Esophagus muscularis mucosa (tissue), 3 donors: ENCODE data around the gene ZNF563.

Source experiments
- POLR2AphosphoS5 ChIP-seq, 2 donors: sonication (generic); formaldehyde crosslinking; IDR thresholded peaks; one replicate each; pipeline ENCODE4 v1.6.1; 2017; ENCODE audit warnings: antibody characterized with exemption in 2 of 2
- TF ChIP-seq, protein P1 (sequence below), 3 experiments: fragments of 200-600 bp in 2 of 3; fragments of 450-650 bp in 1 of 3; sonication (generic) in 2 of 3; IDR thresholded peaks; one replicate each; pipeline ENCODE4 v1.5.1; 2017 to 2019; ENCODE audit warnings: antibody characterized with exemption in 3 of 3, mild to moderate bottlenecking in 2 of 3, moderate library complexity in 1 of 3

DNA sequence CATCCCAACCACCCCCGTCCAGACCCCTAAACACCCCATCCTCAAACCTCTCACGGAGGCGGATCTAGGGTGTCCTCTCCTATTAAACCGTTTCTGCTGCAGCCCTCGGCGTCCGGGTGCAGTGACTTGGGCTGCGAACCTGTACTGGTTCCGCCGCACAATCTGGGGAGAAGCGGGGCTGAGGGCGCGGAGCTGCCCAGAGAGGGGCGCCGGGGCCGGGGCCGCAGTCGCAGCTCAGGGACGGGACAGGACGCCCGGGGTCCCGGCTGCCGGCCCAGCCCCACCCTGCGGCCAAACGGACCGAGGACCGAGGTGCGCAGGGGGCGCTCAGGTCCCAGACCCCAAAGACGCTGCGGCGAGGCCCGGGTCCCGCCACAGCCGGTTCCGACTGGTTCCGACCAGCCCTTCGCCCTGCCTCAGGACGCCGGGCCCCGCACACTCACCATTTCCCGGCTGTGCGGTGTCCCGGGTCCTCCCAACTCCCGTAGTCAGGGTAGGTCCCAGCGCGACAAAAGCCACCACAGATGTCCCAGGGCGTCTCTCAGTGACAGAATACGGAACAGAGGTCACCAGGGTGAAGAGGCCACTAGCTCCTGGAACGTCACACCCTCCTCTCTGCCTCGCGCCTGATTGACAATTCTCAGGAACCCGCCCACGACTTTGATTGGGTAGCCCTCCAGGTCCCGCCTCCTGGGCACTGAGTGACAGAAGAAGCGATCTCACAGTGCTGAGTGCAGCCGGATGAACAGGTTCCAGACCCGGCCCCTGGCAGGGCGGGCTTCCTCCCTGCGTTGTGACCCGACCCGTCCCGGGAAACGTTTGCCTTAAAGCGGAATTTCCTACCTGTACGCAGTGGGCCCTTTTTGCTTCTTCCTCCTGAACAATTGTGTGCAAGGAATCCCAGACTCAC, 38.9 kb downstream of the ZNF563 start, which contains the start of gene ZNF44:
- TF ChIP-seq, protein P1, sequence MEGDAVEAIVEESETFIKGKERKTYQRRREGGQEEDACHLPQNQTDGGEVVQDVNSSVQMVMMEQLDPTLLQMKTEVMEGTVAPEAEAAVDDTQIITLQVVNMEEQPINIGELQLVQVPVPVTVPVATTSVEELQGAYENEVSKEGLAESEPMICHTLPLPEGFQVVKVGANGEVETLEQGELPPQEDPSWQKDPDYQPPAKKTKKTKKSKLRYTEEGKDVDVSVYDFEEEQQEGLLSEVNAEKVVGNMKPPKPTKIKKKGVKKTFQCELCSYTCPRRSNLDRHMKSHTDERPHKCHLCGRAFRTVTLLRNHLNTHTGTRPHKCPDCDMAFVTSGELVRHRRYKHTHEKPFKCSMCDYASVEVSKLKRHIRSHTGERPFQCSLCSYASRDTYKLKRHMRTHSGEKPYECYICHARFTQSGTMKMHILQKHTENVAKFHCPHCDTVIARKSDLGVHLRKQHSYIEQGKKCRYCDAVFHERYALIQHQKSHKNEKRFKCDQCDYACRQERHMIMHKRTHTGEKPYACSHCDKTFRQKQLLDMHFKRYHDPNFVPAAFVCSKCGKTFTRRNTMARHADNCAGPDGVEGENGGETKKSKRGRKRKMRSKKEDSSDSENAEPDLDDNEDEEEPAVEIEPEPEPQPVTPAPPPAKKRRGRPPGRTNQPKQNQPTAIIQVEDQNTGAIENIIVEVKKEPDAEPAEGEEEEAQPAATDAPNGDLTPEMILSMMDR (IDR thresholded peaks at IDR 0.05) = no peak
- TF ChIP-seq POLR2AphosphoS5 (IDR thresholded peaks at IDR 0.05) = peak; percentile 90 to 91
